MM.1S (cell line): ENCODE data around the gene TBC1D8.

Source experiments
- EZH2 ChIP-seq: fragments of 300-600 bp; sonication (generic); optimal IDR thresholded peaks from 2 replicates; pipeline ENCODE3; 2017; ENCODE audit warnings: low read depth, mild to moderate bottlenecking, antibody characterized with exemption, low read length, mixed read lengths
- EZH2phosphoT487 ChIP-seq: fragments of 300-600 bp; sonication (generic); IDR thresholded peaks from 2 replicates; pipeline ENCODE4 v1.6.1; 2018; ENCODE audit warnings: antibody characterized with exemption, low read length
- TF ChIP-seq, protein P1 (sequence below): fragments of 300-600 bp; sonication (generic); IDR thresholded peaks from 2 replicates; pipeline ENCODE4 v1.5.1; 2016; ENCODE audit warnings: antibody characterized with exemption, low read length, mixed read lengths

GRCh38 chr2:101116841-101117552 is 34.2 kb downstream of the TBC1D8 start:
- TF ChIP-seq, protein P1, sequence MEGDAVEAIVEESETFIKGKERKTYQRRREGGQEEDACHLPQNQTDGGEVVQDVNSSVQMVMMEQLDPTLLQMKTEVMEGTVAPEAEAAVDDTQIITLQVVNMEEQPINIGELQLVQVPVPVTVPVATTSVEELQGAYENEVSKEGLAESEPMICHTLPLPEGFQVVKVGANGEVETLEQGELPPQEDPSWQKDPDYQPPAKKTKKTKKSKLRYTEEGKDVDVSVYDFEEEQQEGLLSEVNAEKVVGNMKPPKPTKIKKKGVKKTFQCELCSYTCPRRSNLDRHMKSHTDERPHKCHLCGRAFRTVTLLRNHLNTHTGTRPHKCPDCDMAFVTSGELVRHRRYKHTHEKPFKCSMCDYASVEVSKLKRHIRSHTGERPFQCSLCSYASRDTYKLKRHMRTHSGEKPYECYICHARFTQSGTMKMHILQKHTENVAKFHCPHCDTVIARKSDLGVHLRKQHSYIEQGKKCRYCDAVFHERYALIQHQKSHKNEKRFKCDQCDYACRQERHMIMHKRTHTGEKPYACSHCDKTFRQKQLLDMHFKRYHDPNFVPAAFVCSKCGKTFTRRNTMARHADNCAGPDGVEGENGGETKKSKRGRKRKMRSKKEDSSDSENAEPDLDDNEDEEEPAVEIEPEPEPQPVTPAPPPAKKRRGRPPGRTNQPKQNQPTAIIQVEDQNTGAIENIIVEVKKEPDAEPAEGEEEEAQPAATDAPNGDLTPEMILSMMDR, result no peak
- TF ChIP-seq EZH2phosphoT487, result no peak
- no peak for TF ChIP-seq EZH2
